ENCODE measurements around the gene ABCC3.
"Not testable (repeated sequence)": the region's sequence is repeated elsewhere in the genome, so short reads cannot be mapped to it uniquely, and the experiment has no call there.

ABCC3 gene

GRCh38 chr17:50712641-50713040, 78.0 kb downstream of the ABCC3 start:
- DNase-seq: no peak

GRCh38 chr17:50715471-50715870, 80.8 kb downstream of the ABCC3 start:
- no peak for DNase-seq

DNA sequence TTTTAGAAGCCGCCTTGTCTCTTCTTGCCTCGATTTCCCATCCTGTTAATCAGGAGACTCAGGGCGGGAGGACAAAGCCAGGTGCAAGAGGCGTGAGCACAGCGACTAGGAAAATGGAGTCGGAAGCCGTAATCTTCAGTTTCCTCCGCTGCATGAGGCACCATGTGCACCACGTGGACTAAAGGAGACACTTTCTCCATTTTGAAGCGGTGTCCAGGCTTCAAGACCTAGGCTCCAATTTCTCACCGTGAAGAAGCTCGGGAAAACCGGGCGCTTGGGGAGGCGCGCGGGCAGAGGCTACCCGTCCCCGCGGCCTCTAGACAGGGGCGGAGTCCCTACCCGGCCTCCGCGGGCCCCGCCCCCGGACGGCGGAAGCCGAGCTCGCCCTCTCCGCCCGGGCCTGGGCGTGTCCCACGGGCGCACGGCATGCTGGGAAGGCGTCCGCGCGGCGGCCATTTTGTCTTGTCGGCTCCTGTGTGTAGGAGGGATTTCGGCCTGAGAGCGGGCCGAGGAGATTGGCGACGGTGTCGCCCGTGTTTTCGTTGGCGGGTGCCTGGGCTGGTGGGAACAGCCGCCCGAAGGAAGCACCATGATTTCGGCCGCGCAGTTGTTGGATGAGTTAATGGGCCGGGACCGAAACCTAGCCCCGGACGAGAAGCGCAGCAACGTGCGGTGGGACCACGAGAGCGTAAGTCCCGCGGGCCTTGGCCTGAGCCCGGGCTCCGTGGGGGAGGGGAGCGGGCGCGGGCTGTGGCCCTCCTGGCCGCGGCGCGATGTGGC, 84.7 kb downstream of the ABCC3 start, which contains the start of gene LUC7L3:
TSS of gene LUC7L3 (plus strand) at position 460 of the 780 bp plus-strand sequence. CDS start at position 590, 130 bp downstream.
- peak; percentile 87 for DNase-seq

- DNase-seq: no peak
Measured at GRCh38 chr17:50719924-50720794, 85.5 kb downstream of the ABCC3 start.

DNA sequence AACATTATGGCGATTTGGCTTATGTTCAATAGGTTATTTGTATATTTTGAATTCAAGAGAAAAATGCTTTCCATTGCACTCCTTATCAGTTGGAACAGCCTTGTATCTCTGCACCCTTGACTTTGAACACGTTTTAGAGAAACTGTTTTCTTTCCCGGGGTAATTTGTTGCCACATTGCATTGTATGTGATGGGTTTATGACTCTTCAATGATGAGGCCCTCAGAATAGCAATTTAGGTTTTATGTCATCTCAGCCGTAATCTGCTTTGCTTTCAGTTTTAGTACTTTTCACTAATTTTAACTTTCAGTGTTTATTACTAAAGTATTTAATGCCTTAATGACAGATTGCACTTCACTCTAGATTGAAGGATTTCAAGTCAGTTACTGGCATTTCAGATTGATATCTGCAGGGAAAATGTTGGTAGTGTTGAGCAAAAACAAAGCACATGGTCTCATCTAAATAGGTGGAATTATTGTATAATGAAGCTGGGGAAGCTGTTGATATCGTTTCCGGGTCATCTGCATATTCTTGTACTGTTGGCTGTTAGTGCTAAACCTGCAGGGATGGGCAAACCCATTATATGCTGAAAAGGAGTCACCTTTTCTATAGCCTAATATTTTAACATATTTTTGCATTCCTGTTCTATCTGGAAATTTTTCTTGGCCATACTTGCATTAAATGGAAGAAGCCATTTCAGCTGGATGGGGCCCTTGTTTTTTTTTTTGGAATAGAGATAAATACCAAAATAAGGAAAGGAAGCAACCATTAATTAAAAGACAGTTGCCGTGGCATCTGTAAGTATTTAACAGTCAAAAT, 86.7 kb downstream of the ABCC3 start:
- DNase-seq: no peak

- no peak for DNase-seq
Measured at GRCh38 chr17:50722746-50723145, 88.1 kb downstream of the ABCC3 start.

DNA sequence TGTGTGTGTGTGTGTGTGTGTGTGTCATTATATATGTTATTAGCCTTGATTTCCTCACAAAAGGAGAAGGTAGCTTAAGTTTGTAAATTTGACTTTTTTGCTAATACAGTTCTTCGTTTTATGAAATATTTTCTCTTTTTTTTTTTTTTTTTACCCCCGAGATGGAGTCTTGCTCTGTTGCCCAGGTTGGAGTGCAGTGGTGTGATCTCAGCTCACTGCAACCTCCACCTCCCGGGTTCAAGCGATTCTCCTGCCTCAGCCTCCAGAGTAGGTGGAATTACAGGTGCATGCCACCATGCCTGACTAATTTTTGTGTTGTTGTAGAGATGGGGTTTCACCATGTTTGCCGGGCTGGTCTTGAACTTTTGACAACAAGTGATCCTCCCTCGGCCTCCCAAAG, 89.9 kb downstream of the ABCC3 start:
- DNase-seq: not testable (repeated sequence)

- no peak for DNase-seq
Measured at GRCh38 chr17:50725769-50726655, 91.3 kb downstream of the ABCC3 start.

- no peak for DNase-seq
Measured at GRCh38 chr17:50728112-50728429, 93.4 kb downstream of the ABCC3 start.

DNA sequence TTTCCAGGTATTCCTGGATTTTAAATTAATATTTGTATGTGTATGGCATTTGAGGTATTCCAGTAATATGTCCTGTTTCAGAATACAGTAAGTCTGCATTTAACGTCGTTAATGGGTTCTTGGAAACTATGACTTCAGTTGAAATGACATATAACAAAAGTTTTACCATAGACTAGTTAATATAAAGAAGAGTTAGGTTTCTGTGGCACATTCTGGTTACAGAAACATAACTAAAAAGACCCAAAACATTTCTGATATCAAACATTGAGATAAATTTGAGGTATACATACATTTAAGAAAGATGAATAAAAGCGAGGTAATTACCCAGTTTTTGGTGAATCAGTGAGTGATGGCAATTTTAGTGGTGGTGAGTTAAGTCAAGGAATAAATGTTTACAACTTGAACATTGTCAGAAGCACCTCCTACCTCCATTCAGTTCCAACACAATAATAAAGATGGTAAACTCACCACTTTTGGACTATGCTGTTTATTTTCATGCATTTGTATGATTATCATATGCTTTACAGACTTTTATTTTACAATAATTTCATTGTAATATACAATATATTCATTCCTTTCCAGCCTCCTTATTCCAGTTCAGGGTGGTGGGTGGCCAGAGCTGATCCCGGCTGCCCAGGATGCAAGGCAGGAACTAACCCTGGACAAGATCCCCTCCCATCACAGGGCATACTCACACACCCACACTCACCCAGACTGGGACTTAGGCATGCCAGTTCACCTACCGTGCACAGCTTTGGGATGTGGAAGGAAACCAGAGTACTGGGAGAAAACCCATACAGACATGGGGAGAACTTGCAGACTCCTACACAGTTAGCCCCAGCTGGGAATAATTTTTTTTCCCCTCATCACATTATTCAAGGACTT, 94.4 kb downstream of the ABCC3 start:
- no peak for DNase-seq

- DNase-seq: no peak
Measured at GRCh38 chr17:50731575-50732460, 97.1 kb downstream of the ABCC3 start.

DNA sequence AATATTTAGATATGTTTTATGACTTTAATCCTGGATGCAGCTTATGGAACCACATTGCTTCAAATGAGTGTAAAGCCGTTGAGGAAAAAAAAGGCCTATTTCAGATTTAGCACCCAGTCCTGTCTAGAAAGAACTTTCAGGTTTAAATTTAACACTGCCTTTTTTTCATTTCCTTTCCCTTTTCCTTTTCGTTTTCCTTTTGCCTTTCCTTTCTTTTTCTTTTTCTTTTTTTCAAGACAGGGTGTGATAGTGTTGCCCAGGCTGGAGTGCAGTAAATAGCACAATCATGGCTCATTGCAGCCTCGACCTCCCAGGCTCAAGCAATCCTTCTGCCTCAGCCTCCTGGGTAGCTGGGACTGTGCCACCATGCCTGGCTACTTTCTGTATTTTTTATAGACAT, 100.6 kb downstream of the ABCC3 start:
- DNase-seq: no peak

- DNase-seq: no peak
Measured at GRCh38 chr17:50737118-50737698, 102.5 kb downstream of the ABCC3 start.

GRCh38 chr17:50739098-50739497, 104.4 kb downstream of the ABCC3 start:
- no peak for DNase-seq

Data from activated CD4-positive, alpha-beta T cell treated with anti-CD3 and anti-CD28 coated beads, Interleukin-2, amount 50 U/mL, for 4 hours (primary cell).